SKM-1 (cell line): ENCODE measurements around the gene SCYL2.
"Not testable (repeated sequence)": the region's sequence is repeated elsewhere in the genome, so short reads cannot be mapped to it uniquely, and the experiment has no call there.

Experiments
- DNase-seq: peaks from one replicate; lab custom pipeline; 2025; ENCODE audit not compliant: unreplicated experiment; lab: John Stamatoyannopoulos, UW

SCYL2 gene

GRCh38 chr12:100266835-100267602 lies at the start of gene SCYL2, which contains the start of gene DEPDC4:
SCYL2 (plus strand) TSS chr12:100267177; CDS start chr12:100282971, 15,794 bp downstream.
DEPDC4 (minus strand) TSS chr12:100267079; CDS start chr12:100267076, 3 bp downstream.
- DNase-seq, result peak; percentile 70

GRCh38 chr12:100219328-100220109 lies 47.5 kb upstream of the SCYL2 start:
- no peak for DNase-seq

- no peak for DNase-seq
Measured at GRCh38 chr12:100221523-100221922, 45.5 kb upstream of the SCYL2 start.

- DNase-seq, result not testable (repeated sequence)
Measured at GRCh38 chr12:100222173-100222572, 44.8 kb upstream of the SCYL2 start.

- no peak for DNase-seq
Measured at GRCh38 chr12:100225491-100225890, 41.5 kb upstream of the SCYL2 start.

- DNase-seq, result no peak
Measured at GRCh38 chr12:100229036-100229635, 37.8 kb upstream of the SCYL2 start.

GRCh38 chr12:100229876-100230275 lies 37.1 kb upstream of the SCYL2 start:
- DNase-seq, result peak; percentile 8

- not testable (repeated sequence) for DNase-seq
Measured at GRCh38 chr12:100231873-100232272, 35.1 kb upstream of the SCYL2 start.

- no peak for DNase-seq
Measured at GRCh38 chr12:100234166-100234565, 32.8 kb upstream of the SCYL2 start.

- DNase-seq, result no peak
Measured at GRCh38 chr12:100234591-100235304, 32.2 kb upstream of the SCYL2 start.

GRCh38 chr12:100238801-100239200 lies 28.2 kb upstream of the SCYL2 start:
- DNase-seq, result no peak

GRCh38 chr12:100239589-100239988 lies 27.4 kb upstream of the SCYL2 start:
- no peak for DNase-seq

- no peak for DNase-seq
Measured at GRCh38 chr12:100243137-100243536, 23.8 kb upstream of the SCYL2 start.

- DNase-seq, result no peak
Measured at GRCh38 chr12:100247765-100248164, 19.2 kb upstream of the SCYL2 start.

GRCh38 chr12:100248886-100249285 lies 18.1 kb upstream of the SCYL2 start:
- no peak for DNase-seq

GRCh38 chr12:100249941-100250340 lies 17.0 kb upstream of the SCYL2 start:
- DNase-seq, result no peak

- no peak for DNase-seq
Measured at GRCh38 chr12:100251917-100252316, 15.1 kb upstream of the SCYL2 start.

- DNase-seq, result no peak
Measured at GRCh38 chr12:100253437-100253836, 13.5 kb upstream of the SCYL2 start.

GRCh38 chr12:100254876-100255275 lies 12.1 kb upstream of the SCYL2 start:
- no peak for DNase-seq

- no peak for DNase-seq
Measured at GRCh38 chr12:100258127-100258526, 8.8 kb upstream of the SCYL2 start.

GRCh38 chr12:100263131-100263530 lies 3.8 kb upstream of the SCYL2 start:
- no peak for DNase-seq
